H9 (cell line): ENCODE results near the gene STXBP5L. TPM values are rescaled to one million over a fixed set of nuclear protein-coding genes. Genes with fewer than 3 reads are reported as not detected.

ENCODE experiments used
- DNase-seq: peaks from one replicate; pipeline ENCODE4 v3.0.0-alpha.2; 2017
- H2AFZ ChIP-seq: one replicate; pipeline ENCODE4 v1.6.1; 2013; ENCODE audit warnings: mild to moderate bottlenecking, low read length, control low read depth, moderate library complexity
- H2AK5ac ChIP-seq: 2 replicates; pipeline ENCODE4 v1.6.1; 2013; ENCODE audit warnings: low read length, control low read depth, mixed read lengths; ENCODE audit not compliant: insufficient read length
- H2BK120ac ChIP-seq: one replicate; pipeline ENCODE4 v1.6.1; 2013; ENCODE audit warnings: low read depth, mild to moderate bottlenecking, low read length, control low read depth, inconsistent platforms; ENCODE audit not compliant: poor library complexity, severe bottlenecking
- H2BK12ac ChIP-seq: 2 replicates; pipeline ENCODE4 v1.6.1; 2013; ENCODE audit warnings: low read length, control low read depth, mixed read lengths, low read depth; ENCODE audit not compliant: insufficient read length
- H2BK15ac ChIP-seq: 2 replicates; pipeline ENCODE4 v1.6.1; 2013; ENCODE audit warnings: low read depth, low read length, control low read depth
- H2BK20ac ChIP-seq: one replicate; pipeline ENCODE4 v1.6.1; 2013; ENCODE audit warnings: low read depth, mild to moderate bottlenecking, low read length, control low read depth, inconsistent platforms; ENCODE audit not compliant: poor library complexity, severe bottlenecking
- H2BK5ac ChIP-seq: 2 replicates; pipeline ENCODE4 v1.6.1; 2013; ENCODE audit warnings: low read length, control low read depth, mixed read lengths; ENCODE audit not compliant: insufficient read length
- H3K14ac ChIP-seq: 2 replicates; pipeline ENCODE4 v1.6.1; 2013; ENCODE audit warnings: low read length, control low read depth; ENCODE audit not compliant: insufficient read depth
- H3K18ac ChIP-seq: 2 replicates; pipeline ENCODE4 v1.6.1; 2013; ENCODE audit warnings: low read depth, mild to moderate bottlenecking, mixed read lengths, low read length, control low read depth; ENCODE audit not compliant: insufficient read length
- H3K23ac ChIP-seq: 2 replicates; pipeline ENCODE4 v1.6.1; 2013; ENCODE audit warnings: low read length, control low read depth, mixed read lengths, low read depth; ENCODE audit not compliant: insufficient read length
- H3K23me2 ChIP-seq: 2 replicates; pipeline ENCODE4 v1.6.1; 2013; ENCODE audit warnings: low read depth, mild to moderate bottlenecking, mixed read lengths, low read length, control low read depth; ENCODE audit not compliant: insufficient read length, poor library complexity, severe bottlenecking
- H3K27ac ChIP-seq: 2 replicates; pipeline ENCODE4 v1.5.1; 2013; ENCODE audit warnings: low read length, control low read depth, mixed read lengths, low read depth; ENCODE audit not compliant: insufficient read length
- H3K27me3 ChIP-seq: 2 replicates; pipeline ENCODE4 v1.6.1; 2013; ENCODE audit warnings: low read length, control low read depth, inconsistent platforms; ENCODE audit not compliant: insufficient read depth
- H3K4ac ChIP-seq: 2 replicates; pipeline ENCODE4 v1.6.1; 2013; ENCODE audit warnings: low read depth, mild to moderate bottlenecking, control low read depth, inconsistent platforms, low read length, moderate library complexity
- H3K4me1 ChIP-seq: 2 replicates; pipeline ENCODE4 v1.6.1; 2013; ENCODE audit warnings: low read length, control low read depth, inconsistent platforms; ENCODE audit not compliant: insufficient read depth
- H3K4me2 ChIP-seq: 2 replicates; pipeline ENCODE4 v1.6.1; 2013; ENCODE audit warnings: low read length, control low read depth, mixed read lengths; ENCODE audit not compliant: insufficient read length, insufficient read depth
- H3K56ac ChIP-seq: 2 replicates; pipeline ENCODE4 v1.6.1; 2013; ENCODE audit warnings: low read depth, mild to moderate bottlenecking, mixed read lengths, low read length, control low read depth; ENCODE audit not compliant: insufficient read length
- H3K79me1 ChIP-seq: 2 replicates; pipeline ENCODE4 v1.6.1; 2013; ENCODE audit warnings: low read depth, mild to moderate bottlenecking, moderate library complexity, low read length, control low read depth, inconsistent platforms; ENCODE audit not compliant: insufficient read depth, poor library complexity, severe bottlenecking
- H3K79me2 ChIP-seq: 2 replicates; pipeline ENCODE4 v1.6.1; 2013; ENCODE audit warnings: low read length, control low read depth, inconsistent platforms; ENCODE audit not compliant: insufficient read depth
- H3K9ac ChIP-seq: 2 replicates; pipeline ENCODE4 v1.6.1; 2013; ENCODE audit warnings: low read length, control low read depth, mixed read lengths; ENCODE audit not compliant: insufficient read length; ENCODE audit errors: extremely low read depth
- H3K9me3 ChIP-seq: one replicate; pipeline ENCODE4 v1.6.1; 2013; ENCODE audit warnings: low read depth, low read length, inconsistent platforms; ENCODE audit not compliant: control insufficient read depth
- H3T11ph ChIP-seq: one replicate; pipeline ENCODE4 v1.6.1; 2013; ENCODE audit warnings: mild to moderate bottlenecking, low read length, control low read depth, inconsistent platforms
- H4K20me1 ChIP-seq: one replicate; pipeline ENCODE4 v1.6.1; 2013; ENCODE audit not compliant: control insufficient read depth, insufficient read length, insufficient read depth
- H4K5ac ChIP-seq: 2 replicates; pipeline ENCODE4 v1.6.1; 2013; ENCODE audit warnings: low read depth, mild to moderate bottlenecking, mixed read lengths, low read length, control low read depth; ENCODE audit not compliant: insufficient read length
- H4K8ac ChIP-seq: replicated peaks from 2 replicates; pipeline ENCODE4 v1.6.1; 2013; ENCODE audit warnings: low read length, control low read depth, mixed read lengths, low read depth; ENCODE audit not compliant: insufficient read length
- H4K91ac ChIP-seq: 2 replicates; pipeline ENCODE4 v1.6.1; 2013; ENCODE audit warnings: low read depth, mild to moderate bottlenecking, moderate library complexity, mixed read lengths, low read length, control low read depth; ENCODE audit not compliant: insufficient read length
- H3K27ac Mint-ChIP-seq, 3 experiments: 2 replicates in 2 of 3; 3 replicates in 1 of 3; pipeline ENCODE4 v1.8.0; 2020 to 2021; ENCODE audit warnings: mixed read lengths in 3 of 3, mild to moderate bottlenecking in 1 of 3, moderate library complexity in 1 of 3
- H3K27me3 Mint-ChIP-seq: 2 replicates; pipeline ENCODE4 v1.8.0; 2021; ENCODE audit warnings: low read depth, mild to moderate bottlenecking, moderate library complexity, mixed read lengths
- H3K36me3 Mint-ChIP-seq, 3 experiments: 2 replicates in 2 of 3; 3 replicates in 1 of 3; pipeline ENCODE4 v1.8.0; 2020 to 2021; ENCODE audit warnings: low read depth in 3 of 3, mixed read lengths in 3 of 3; ENCODE audit not compliant: insufficient read depth in 1 of 3
- H3K4me1 Mint-ChIP-seq, 2 experiments: 2 replicates each; pipeline ENCODE4 v1.8.0; 2020; ENCODE audit warnings: mixed read lengths in 2 of 2
- H3K4me3 Mint-ChIP-seq, 2 experiments: 2 replicates in 1 of 2; 3 replicates in 1 of 2; pipeline ENCODE4 v1.8.0; 2020 to 2021; ENCODE audit warnings: mild to moderate bottlenecking in 2 of 2, mixed read lengths in 2 of 2, moderate library complexity in 1 of 2
- H3K9me3 Mint-ChIP-seq, 2 experiments: 2 replicates in 1 of 2; 3 replicates in 1 of 2; pipeline ENCODE4 v1.8.0; 2020; ENCODE audit warnings: mild to moderate bottlenecking in 2 of 2, mixed read lengths in 2 of 2, moderate library complexity in 1 of 2
- CTCF ChIP-seq: fragments of 200-600 bp; sonication (generic); conservative IDR thresholded peaks from 3 replicates; pipeline ENCODE4 v1.8.0; 2021; ENCODE audit warnings: antibody characterized with exemption, mild to moderate bottlenecking
- WGBS: extraction: QIAGEN DNeasy Blood & Tissue Kit; methylation state at CpG from one replicate; pipeline ENCODE4 v1.1.7; 2013; ENCODE audit warnings: missing lambda C conversion rate, low lambda C conversion rate, mixed read lengths; ENCODE audit not compliant: insufficient read length; ENCODE audit errors: extremely low coverage; 5-methylcytosine and 5-hydroxymethylcytosine counted together
- total RNA-seq: library from RNA; stranded (reverse); gene quantifications from 2 replicates; pipeline ENCODE4 v1.2.1, GENCODE V29; 2021

The STXBP5L gene
- total RNA-seq, 1 experiment from 2014 or later: 4.7 TPM

DNA sequence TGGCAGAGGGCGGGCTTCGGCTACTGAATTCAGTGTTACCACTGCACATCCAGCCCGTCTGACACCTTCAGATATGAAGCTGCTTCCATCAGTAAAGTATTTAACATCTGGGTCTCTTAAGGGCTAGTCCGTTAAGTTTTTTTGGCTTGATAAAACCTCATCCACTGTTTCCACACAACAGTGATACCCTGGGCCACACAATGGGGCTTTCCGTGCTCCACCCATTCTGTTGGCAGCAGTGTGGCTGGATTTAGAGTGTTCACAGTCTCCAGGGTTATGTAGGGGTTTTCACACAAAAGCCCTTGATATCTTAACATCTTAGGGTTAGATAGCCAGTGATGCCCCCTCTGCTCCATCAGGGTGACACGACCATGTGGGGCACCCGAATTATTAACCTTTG is 165.0 kb downstream of the STXBP5L start:
- no peaks in the 10 kb centered on the region for H3K23me2 ChIP-seq
- no peak for TF ChIP-seq CTCF
- no peak overlapping the region for H4K5ac ChIP-seq
- no peak overlapping the region for H2BK20ac ChIP-seq
- Mint-ChIP-seq H3K27me3 (no peaks in the 10 kb centered on the region), H3K36me3 (peaks cover 15 to 19% (median 15%) of the 10 kb centered on the region in 3 experiments), H3K27ac (no peak overlapping the region), H3K4me1 (no peaks in the 10 kb centered on the region), H3K9me3 (peaks cover 14 to 23% of the 10 kb centered on the region in 2 experiments), H3K4me3 (no peak overlapping the region)
- H3K27ac ChIP-seq: no peak overlapping the region
- no peak for DNase-seq
- H4K91ac ChIP-seq: no peak overlapping the region
- no peak overlapping the region for H4K8ac ChIP-seq
- H2BK5ac ChIP-seq: no peak overlapping the region
- H2BK15ac ChIP-seq: no peak overlapping the region
- no peaks in the 10 kb centered on the region for H3K79me2 ChIP-seq
- H3K56ac ChIP-seq: no peak overlapping the region
- no peaks in the 10 kb centered on the region for H3K9me3 ChIP-seq
- no peak overlapping the region for H3K4me2 ChIP-seq
- no peaks in the 10 kb centered on the region for H3K27me3 ChIP-seq
- no peak overlapping the region for H2BK12ac ChIP-seq
- H3T11ph ChIP-seq: no peak overlapping the region
- whole genome bisulfite sequencing: no CpG with 5 or more reads among the region's 7 CpGs
- no peak overlapping the region for H2AK5ac ChIP-seq
- H3K23ac ChIP-seq: no peak overlapping the region
- H3K18ac ChIP-seq: no peak overlapping the region
- no peak overlapping the region for H2AFZ ChIP-seq
- no peak overlapping the region for H3K9ac ChIP-seq
- H3K14ac ChIP-seq: no peak overlapping the region
- H3K4ac ChIP-seq: no peak overlapping the region
- H2BK120ac ChIP-seq: no peak overlapping the region
- no peaks in the 10 kb centered on the region for H3K4me1 ChIP-seq
- H4K20me1 ChIP-seq: no peaks in the 10 kb centered on the region
- no peaks in the 10 kb centered on the region for H3K79me1 ChIP-seq
